ENCODE results near the gene ZNF32. TPM values are rescaled to one million over a fixed set of nuclear protein-coding genes. Genes with fewer than 3 reads are reported as not detected.

ZNF32 gene
- total RNA-seq, 1 experiment from 2014 or later: 23.9 TPM

GRCh38 chr10:43649185-43649523 is 473 bp upstream of the ZNF32 start:
- Mint-ChIP-seq H3K4me3 (peak overlapping the region; percentile 91), H3K27ac (no peak overlapping the region), H3K4me1 (peaks cover 28% of the 10 kb centered on the region), H3K9me3 (peaks cover 30% of the 10 kb centered on the region), H3K27me3 (ENCODE audit: low read depth) (peaks cover 46% of the 10 kb centered on the region), H3K36me3 (peaks cover 34% of the 10 kb centered on the region)
- DNase-seq (ENCODE audit: low spot score): no peak
- ChIA-PET CTCF (interaction anchor here (0.6 to 1.9 kb wide), 5 partner anchors 22 to 624 kb away, joined by 3 to 6 read pairs (median 4); no protein-coding TSS in a partner anchor), POLR2A (no interaction called here)
- no peak for ATAC-seq
- TF ChIP-seq ETV6 (CRISPR knock-in tag; IDR thresholded peaks at IDR 0.05) (no peak), OVOL2 (CRISPR knock-in tag; IDR thresholded peaks at IDR 0.05; ENCODE audit: borderline replicate concordance) (no peak), NFYB (CRISPR knock-in tag; conservative IDR thresholded peaks at IDR 0.05; ENCODE audit: low read depth) (no peak), ZNF396 (CRISPR knock-in tag; IDR thresholded peaks at IDR 0.05; ENCODE audit: borderline replicate concordance) (no peak), ATF3 (CRISPR knock-in tag; conservative IDR thresholded peaks at IDR 0.05) (no peak), USF1 (CRISPR knock-in tag; IDR thresholded peaks at IDR 0.05) (0 out of 2 replicates have a peak, but pooled peaks have one; percentile 35)
- TF ChIP-seq, protein P1, sequence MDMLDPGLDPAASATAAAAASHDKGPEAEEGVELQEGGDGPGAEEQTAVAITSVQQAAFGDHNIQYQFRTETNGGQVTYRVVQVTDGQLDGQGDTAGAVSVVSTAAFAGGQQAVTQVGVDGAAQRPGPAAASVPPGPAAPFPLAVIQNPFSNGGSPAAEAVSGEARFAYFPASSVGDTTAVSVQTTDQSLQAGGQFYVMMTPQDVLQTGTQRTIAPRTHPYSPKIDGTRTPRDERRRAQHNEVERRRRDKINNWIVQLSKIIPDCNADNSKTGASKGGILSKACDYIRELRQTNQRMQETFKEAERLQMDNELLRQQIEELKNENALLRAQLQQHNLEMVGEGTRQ (CRISPR knock-in tag; IDR thresholded peaks at IDR 0.05): no peak
- TF ChIP-seq, protein P2, sequence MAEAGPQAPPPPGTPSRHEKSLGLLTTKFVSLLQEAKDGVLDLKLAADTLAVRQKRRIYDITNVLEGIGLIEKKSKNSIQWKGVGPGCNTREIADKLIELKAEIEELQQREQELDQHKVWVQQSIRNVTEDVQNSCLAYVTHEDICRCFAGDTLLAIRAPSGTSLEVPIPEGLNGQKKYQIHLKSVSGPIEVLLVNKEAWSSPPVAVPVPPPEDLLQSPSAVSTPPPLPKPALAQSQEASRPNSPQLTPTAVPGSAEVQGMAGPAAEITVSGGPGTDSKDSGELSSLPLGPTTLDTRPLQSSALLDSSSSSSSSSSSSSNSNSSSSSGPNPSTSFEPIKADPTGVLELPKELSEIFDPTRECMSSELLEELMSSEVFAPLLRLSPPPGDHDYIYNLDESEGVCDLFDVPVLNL (CRISPR knock-in tag; IDR thresholded peaks at IDR 0.05; ENCODE audit: borderline replicate concordance, low read depth): no peak

DNA sequence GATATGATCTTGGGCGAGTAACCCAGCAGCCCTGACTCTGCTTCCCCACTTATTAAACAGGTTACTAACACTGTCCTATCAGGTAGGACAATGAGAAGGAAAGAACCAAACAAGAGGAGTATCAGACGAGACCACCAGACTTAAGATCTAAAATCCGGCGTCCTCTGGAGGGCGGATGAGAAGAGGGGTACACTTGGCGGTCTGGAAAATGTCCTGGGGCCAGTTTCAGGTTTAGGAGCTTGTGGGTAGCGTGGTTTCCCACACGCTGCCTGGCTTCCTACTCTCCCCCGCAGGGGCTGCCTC is 635 bp downstream of the ZNF32 start:
- ATAC-seq (peak; percentile 4; the same call in 1 of the 2 replicates), DNase-seq (ENCODE audit: low spot score) (no peak)
- POLR2A ChIA-PET: no interaction called here
- CTCF ChIA-PET: interaction anchor here (0.8 to 1.9 kb wide), 2 partner anchors 35 to 75 kb away, joined by 3 to 6 read pairs; no protein-coding TSS in a partner anchor
- H3K4me1 Mint-ChIP-seq: peaks cover 20% of the 10 kb centered on the region
- TF ChIP-seq STAT6 (CRISPR knock-in tag; conservative IDR thresholded peaks at IDR 0.05; ENCODE audit: low read depth): no peak
- TF ChIP-seq ATF3 (CRISPR knock-in tag; conservative IDR thresholded peaks at IDR 0.05): no peak
- TF ChIP-seq PRRX2 (CRISPR knock-in tag; IDR thresholded peaks at IDR 0.05): no peak
- no peak for TF ChIP-seq CTCF (IDR thresholded peaks at IDR 0.05)
- no peak for TF ChIP-seq ZNF317 (CRISPR knock-in tag; IDR thresholded peaks at IDR 0.05; ENCODE audit: borderline replicate concordance, low read depth)
- TF ChIP-seq IRF2 (CRISPR knock-in tag; IDR thresholded peaks at IDR 0.05; ENCODE audit: borderline replicate concordance, low read depth): no peak
- TF ChIP-seq, protein P3, sequence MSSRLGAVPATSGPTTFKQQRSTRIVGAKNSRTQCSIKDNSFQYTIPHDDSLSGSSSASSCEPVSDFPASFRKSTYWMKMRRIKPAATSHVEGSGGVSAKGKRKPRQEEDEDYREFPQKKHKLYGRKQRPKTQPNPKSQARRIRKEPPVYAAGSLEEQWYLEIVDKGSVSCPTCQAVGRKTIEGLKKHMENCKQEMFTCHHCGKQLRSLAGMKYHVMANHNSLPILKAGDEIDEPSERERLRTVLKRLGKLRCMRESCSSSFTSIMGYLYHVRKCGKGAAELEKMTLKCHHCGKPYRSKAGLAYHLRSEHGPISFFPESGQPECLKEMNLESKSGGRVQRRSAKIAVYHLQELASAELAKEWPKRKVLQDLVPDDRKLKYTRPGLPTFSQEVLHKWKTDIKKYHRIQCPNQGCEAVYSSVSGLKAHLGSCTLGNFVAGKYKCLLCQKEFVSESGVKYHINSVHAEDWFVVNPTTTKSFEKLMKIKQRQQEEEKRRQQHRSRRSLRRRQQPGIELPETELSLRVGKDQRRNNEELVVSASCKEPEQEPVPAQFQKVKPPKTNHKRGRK (CRISPR knock-in tag; IDR thresholded peaks at IDR 0.05; ENCODE audit: borderline replicate concordance): no peak
- TF ChIP-seq ZNF281 (CRISPR knock-in tag; IDR thresholded peaks at IDR 0.05): no peak
- no peak for TF ChIP-seq ZNF396 (CRISPR knock-in tag; IDR thresholded peaks at IDR 0.05; ENCODE audit: borderline replicate concordance)
- no peak for TF ChIP-seq KAT7 (CRISPR knock-in tag; IDR thresholded peaks at IDR 0.05; ENCODE audit: borderline replicate concordance)
- TF ChIP-seq, protein P2 (CRISPR knock-in tag; IDR thresholded peaks at IDR 0.05; ENCODE audit: borderline replicate concordance, low read depth): no peak
- no peak for TF ChIP-seq SOX15 (CRISPR knock-in tag; IDR thresholded peaks at IDR 0.05)
- H3K4me3 Mint-ChIP-seq: peak overlapping the region; percentile 91
- peaks cover 50% of the 10 kb centered on the region for H3K27me3 Mint-ChIP-seq (ENCODE audit: low read depth)
- peaks cover 41% of the 10 kb centered on the region for H3K9me3 Mint-ChIP-seq
- H3K36me3 Mint-ChIP-seq: peaks cover 45% of the 10 kb centered on the region
- peak overlapping the region; percentile 74; the same call in 1 of the 2 replicates for H3K27ac Mint-ChIP-seq

Measured in WTC11 (cell line).